Measurements from ENCODE around the gene NFYC. TPM values are rescaled to one million over a fixed set of nuclear protein-coding genes. Genes with fewer than 3 reads are reported as not detected.
A peak's percentile ranks its signal among the peaks of the same experiment; 100 is the strongest.

Gene NFYC
- total RNA-seq, 1 donor from 2014 or later: 19.2 TPM

GRCh38 chr1:40783001-40783905 lies 91.7 kb downstream of the NFYC start, which contains the start of gene KCNQ4:
KCNQ4 (plus strand) TSS chr1:40783787; CDS start chr1:40784094, 307 bp downstream.
- DNase-seq: peak; percentile 19

- peak; percentile 14 for DNase-seq
Observed at GRCh38 chr1:40784141-40784770, 92.8 kb downstream of the NFYC start.

DNA sequence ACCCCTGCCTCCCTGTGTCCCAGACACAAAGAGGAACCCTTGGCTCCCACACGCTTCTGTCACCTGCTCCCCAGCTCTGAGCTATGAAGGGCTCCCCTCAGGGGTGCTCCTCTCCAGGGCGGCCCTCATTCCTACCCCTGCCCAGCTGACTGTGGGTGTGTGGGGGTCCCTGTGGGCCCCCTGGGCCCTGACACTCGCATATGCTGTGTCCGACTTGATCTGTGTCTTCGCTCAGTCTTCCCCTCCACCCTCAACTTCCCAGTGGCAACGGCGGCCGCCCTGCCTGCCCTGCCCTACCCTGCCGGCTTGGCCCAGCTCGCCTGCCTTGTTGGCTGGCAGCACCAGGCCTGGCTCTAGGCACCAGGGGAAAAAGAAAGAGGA lies 93.3 kb downstream of the NFYC start:
- DNase-seq: no peak

GRCh38 chr1:40785446-40785845 lies 93.9 kb downstream of the NFYC start:
- DNase-seq: no peak

- no peak for DNase-seq
Observed at GRCh38 chr1:40786171-40786994, 94.9 kb downstream of the NFYC start.

- no peak for DNase-seq
Observed at GRCh38 chr1:40786995-40787705, 95.6 kb downstream of the NFYC start.

- no peak for DNase-seq
Observed at GRCh38 chr1:40787737-40788560, 96.4 kb downstream of the NFYC start.

DNA sequence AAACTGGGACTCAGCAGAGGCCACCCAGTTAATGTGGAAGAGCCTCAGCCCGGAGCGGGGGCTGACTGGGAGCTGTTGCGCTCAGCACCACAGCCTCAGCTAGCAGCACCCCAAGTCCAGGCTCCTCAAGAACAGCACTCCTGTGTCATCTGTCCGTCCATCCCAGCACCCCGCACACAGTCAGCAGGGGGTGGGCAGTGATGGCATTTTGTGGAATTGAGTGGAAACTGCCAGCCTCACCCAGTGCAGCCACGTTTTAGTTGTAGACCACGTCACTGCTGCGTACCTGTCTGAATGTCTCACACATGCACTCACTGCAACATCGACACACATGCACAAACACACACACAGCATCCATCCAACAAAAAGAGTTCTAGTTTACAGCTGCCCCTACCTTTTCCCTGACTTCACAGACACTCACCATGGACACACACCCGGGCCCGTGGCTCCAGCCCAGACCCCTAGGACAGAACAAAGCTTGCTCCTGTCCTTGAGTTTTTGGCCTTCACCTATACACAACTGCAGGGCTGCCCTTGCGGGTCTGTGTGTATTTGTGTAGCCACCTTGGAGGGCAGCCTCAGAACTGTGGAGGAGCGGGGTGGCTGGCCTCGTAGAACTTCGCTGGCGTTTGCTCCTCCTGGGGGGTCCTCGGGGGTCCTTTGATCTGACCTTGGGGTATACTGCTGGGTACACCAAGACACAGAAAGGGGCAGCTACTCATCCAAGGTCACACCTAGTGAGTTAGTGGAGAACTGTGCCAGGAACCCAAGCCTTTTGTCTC lies 97.2 kb downstream of the NFYC start:
- DNase-seq: no peak

DNA sequence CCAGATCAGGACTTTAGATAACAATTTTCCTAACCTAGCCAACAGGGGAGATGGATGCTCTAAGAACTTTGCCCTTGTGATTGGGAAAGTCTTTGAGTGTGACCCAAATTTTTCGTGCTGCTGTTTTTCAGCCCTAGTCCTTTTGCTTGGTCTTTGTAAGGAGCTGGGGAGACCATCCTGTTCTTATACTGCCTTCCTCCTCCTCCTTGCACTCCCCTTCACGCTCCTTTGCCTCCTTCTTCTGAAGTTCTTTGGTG lies 97.8 kb downstream of the NFYC start:
- DNase-seq: no peak

GRCh38 chr1:40789661-40790430 lies 98.3 kb downstream of the NFYC start:
- no peak for DNase-seq

- DNase-seq: no peak
Observed at GRCh38 chr1:40792036-40792435, 100.5 kb downstream of the NFYC start.

GRCh38 chr1:40793617-40794016 lies 102.1 kb downstream of the NFYC start:
- no peak for DNase-seq

GRCh38 chr1:40794048-40794447 lies 102.5 kb downstream of the NFYC start:
- DNase-seq: no peak

DNA sequence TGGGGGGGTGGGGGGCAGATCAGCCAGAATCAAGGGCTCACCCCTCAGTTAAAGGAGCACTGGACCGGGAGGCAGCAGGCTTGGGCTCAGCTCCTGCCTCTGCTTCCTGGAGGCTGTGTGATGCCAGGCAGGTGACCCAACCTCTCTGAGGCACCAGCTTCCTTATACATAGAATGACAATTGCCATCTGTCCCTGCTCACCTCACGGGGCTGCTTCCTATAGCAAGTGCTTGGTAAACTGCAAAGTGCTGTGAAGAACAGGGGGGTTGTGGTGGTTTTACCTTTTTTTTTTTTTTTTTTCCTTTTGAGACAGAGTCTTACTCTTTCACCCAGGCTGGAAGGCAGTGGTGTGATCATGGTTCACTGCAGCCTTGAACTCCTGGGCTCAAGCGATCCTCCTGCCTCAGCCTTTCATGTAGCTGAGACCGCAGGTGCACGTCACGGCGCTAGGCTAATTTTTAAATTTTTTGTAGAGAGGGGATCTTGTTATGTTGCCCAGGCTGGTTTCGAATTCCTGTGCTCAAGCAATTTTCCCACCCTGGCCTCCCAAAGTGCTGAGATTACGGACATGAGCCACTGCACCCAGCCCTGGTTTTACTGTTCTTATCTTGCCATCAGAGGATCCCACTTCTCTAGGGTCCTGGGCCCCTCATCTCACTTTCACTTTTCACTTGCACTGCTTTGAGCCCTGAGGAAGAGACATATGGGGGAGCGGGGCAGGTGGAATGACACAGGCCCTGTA lies 103.6 kb downstream of the NFYC start:
- no peak for DNase-seq

DNA sequence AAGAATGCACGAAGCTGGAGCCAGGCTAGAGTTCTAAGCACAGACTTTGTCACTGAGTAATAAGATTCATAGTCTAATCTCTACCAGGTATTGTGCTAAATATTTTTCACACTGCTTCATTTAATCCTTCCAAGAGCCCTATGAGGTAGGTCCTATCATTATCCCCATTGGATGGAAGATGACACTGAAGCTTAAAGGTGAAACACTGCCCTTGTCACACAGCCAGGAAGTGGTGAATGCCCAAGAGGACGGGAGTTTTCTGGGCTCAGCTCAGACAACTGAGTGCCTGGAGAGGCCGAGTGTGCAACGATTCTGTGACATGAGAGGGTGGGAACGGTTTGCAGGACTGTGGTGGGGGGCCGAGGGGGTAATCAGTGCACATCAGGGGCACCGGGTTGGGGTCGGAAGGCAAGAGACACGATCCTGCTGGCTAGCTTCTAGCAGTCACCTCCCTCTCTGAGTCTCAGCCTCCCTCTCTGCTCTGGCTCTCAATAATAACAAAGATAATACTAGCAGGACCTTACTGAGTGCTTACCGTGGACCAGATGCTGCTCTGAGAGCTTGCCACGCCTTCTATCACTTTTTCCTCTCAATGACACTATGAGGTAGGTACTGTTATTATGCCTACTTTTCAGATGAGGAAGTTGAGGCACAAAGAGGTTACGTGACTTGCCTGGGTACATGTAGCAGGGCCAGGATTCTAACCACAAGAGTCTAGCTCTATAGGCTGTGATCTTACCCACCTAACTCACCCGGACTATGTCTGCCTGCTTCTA lies 104.5 kb downstream of the NFYC start:
- no peak for DNase-seq

- DNase-seq: peak; percentile 38
Observed at GRCh38 chr1:40796939-40797667, 105.6 kb downstream of the NFYC start.

DNA sequence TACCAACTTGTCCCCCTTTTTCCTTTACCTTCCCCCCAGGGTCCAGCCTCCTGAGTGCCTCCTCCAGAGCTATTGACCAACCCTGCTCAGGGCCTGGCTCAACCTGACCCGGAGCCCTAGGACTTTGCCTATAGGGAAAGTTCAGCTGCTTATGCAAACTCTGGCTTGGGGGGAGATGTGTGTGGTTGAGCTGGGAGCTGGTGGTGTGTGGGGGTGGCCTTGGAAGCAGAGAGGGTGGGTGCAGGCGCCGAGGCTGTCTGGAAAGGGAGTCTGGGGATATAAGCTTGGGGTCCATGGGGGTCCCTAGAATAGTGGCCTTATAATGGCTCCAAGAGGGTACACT lies 106.1 kb downstream of the NFYC start:
- no peak for DNase-seq

Measured in dermis blood vessel endothelial cell (primary cell).